Liver (tissue), 2 donors: ENCODE results near the gene DAGLA.

Experiments used
- FOXA1 ChIP-seq: IDR thresholded peaks from 2 replicates; pipeline ENCODE4 v1.6.1; 2016; ENCODE audit warnings: antibody characterized with exemption
- YY1 ChIP-seq: IDR thresholded peaks from 2 replicates; pipeline ENCODE4 v1.6.1; 2016; ENCODE audit warnings: antibody characterized with exemption, mild to moderate bottlenecking
- TF ChIP-seq, protein P1 (sequence below): fragments of 150-350 bp; IDR thresholded peaks from 2 replicates; pipeline ENCODE4 v1.5.1; 2017; ENCODE audit warnings: improper control_type of control experiment, low read depth, low read length; ENCODE audit not compliant: missing input control
- donor health status: healthy.

GRCh38 chr11:61728940-61729219 lies 48.7 kb downstream of the DAGLA start:
- TF ChIP-seq, protein P1, sequence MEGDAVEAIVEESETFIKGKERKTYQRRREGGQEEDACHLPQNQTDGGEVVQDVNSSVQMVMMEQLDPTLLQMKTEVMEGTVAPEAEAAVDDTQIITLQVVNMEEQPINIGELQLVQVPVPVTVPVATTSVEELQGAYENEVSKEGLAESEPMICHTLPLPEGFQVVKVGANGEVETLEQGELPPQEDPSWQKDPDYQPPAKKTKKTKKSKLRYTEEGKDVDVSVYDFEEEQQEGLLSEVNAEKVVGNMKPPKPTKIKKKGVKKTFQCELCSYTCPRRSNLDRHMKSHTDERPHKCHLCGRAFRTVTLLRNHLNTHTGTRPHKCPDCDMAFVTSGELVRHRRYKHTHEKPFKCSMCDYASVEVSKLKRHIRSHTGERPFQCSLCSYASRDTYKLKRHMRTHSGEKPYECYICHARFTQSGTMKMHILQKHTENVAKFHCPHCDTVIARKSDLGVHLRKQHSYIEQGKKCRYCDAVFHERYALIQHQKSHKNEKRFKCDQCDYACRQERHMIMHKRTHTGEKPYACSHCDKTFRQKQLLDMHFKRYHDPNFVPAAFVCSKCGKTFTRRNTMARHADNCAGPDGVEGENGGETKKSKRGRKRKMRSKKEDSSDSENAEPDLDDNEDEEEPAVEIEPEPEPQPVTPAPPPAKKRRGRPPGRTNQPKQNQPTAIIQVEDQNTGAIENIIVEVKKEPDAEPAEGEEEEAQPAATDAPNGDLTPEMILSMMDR, result no peak
- no peak for TF ChIP-seq FOXA1
- no peak for TF ChIP-seq YY1
